Measurements from ENCODE around the gene LRP1B.
A peak's percentile ranks its signal among the peaks of the same experiment; 100 is the strongest.

Gene LRP1B

DNA sequence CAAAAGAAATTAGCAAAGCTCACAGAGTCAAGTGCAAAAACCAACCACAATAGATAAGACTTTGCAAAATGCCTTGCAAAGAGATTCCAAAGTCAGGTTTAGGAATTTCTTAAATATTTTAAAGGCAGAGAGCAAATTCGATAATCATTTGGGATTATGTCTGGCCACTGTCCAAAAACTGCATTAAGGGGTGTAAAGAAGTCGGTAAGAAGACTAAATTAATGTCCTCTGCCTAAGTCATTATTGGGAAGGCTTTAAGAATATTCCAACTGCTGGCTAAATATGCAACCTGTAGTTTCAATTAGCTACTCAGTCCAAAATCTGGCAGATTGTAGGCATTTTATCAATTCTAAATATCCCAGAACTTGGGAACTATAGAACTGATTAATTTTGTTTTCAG, 13.7 kb upstream of the LRP1B start:
- H3K9me3 ChIP-seq (ENCODE audit: low read length) = no peaks in the 10 kb centered on the region
- H4K20me1 ChIP-seq (ENCODE audit: insufficient read depth, low read length) = no peaks in the 10 kb centered on the region
- H3K36me3 ChIP-seq (ENCODE audit: insufficient read depth, low read length) = no peaks in the 10 kb centered on the region
- H3K79me2 ChIP-seq (ENCODE audit: insufficient read depth, low read length) = no peaks in the 10 kb centered on the region
- no peak overlapping the region for H3K4me3 ChIP-seq (ENCODE audit: low read depth, low read length, poor library complexity, severe bottlenecking)
- H3K4me2 ChIP-seq (ENCODE audit: low read length) = no peak overlapping the region
- TF ChIP-seq EZH2 (IDR thresholded peaks at IDR 0.05; ENCODE audit: borderline replicate concordance, low read length) = no peak
- TF ChIP-seq, protein P1, sequence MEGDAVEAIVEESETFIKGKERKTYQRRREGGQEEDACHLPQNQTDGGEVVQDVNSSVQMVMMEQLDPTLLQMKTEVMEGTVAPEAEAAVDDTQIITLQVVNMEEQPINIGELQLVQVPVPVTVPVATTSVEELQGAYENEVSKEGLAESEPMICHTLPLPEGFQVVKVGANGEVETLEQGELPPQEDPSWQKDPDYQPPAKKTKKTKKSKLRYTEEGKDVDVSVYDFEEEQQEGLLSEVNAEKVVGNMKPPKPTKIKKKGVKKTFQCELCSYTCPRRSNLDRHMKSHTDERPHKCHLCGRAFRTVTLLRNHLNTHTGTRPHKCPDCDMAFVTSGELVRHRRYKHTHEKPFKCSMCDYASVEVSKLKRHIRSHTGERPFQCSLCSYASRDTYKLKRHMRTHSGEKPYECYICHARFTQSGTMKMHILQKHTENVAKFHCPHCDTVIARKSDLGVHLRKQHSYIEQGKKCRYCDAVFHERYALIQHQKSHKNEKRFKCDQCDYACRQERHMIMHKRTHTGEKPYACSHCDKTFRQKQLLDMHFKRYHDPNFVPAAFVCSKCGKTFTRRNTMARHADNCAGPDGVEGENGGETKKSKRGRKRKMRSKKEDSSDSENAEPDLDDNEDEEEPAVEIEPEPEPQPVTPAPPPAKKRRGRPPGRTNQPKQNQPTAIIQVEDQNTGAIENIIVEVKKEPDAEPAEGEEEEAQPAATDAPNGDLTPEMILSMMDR (IDR thresholded peaks at IDR 0.05; ENCODE audit: low read length) = no peak
- H3K9ac ChIP-seq (ENCODE audit: low read length) = no peak overlapping the region
- H3K4me1 ChIP-seq (ENCODE audit: insufficient read depth, low read length, severe bottlenecking) = no peaks in the 10 kb centered on the region
- H3K27me3 ChIP-seq (ENCODE audit: insufficient read depth, low read length) = no peaks in the 10 kb centered on the region
- no peaks in the 10 kb centered on the region for H3F3A ChIP-seq (ENCODE audit: insufficient read depth, low read length)
- no peak overlapping the region for H3K27ac ChIP-seq (ENCODE audit: low read depth, low read length, poor library complexity, severe bottlenecking)
- no peak overlapping the region for H2AFZ ChIP-seq (ENCODE audit: low read length)
- no peaks in the 10 kb centered on the region for H3K9me2 ChIP-seq (ENCODE audit: low read depth, low read length)

DNA sequence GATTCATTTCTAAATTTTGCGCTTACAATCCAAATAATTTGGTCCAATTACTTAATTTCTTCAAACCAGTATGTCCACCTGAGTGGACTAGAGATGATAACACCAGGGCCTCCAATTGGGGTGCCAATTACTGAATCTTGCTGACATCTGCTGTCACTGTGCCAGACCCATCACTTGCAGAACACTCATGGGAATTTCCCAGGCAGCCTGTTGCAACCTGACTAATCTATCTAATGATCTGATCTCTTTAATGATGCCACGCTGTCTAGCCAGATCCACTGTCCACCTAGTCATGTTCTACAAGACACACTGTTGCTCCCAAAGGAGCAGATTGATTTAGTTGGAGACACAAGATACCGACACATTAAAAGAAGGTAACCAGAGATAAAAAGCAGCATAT, 11.8 kb upstream of the LRP1B start:
- no peaks in the 10 kb centered on the region for H4K20me1 ChIP-seq (ENCODE audit: insufficient read depth, low read length)

DNA sequence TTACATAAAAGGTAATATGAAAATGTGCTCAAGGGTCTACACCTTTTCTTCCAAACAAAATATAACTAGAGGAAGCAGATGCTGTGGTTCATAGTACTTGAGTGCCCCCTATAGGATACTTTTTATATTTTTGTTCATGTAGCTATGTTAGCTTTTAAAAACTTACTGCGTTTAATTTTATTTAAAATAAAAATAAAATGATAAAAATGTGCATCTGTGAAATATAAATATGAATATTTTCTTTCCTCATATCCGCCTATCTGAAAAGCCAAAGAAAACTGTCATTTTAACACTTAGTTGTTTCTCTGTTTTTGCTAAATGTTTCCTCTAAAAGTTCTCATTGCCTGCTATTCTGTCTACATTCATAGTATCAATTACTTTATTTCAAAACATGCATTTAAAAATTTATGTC, 9.6 kb upstream of the LRP1B start:
- Histone ChIP-seq H4K20me1 (ENCODE audit: insufficient read depth, low read length) (no peaks in the 10 kb centered on the region), H3K9me2 (ENCODE audit: low read depth, low read length) (no peaks in the 10 kb centered on the region), H3K27ac (ENCODE audit: low read depth, low read length, poor library complexity, severe bottlenecking) (no peak overlapping the region), H3K9ac (ENCODE audit: low read length) (no peak overlapping the region), H3K4me2 (ENCODE audit: low read length) (no peak overlapping the region), H2AFZ (ENCODE audit: low read length) (no peak overlapping the region), H3K9me3 (ENCODE audit: low read length) (no peaks in the 10 kb centered on the region), H3K79me2 (ENCODE audit: insufficient read depth, low read length) (no peaks in the 10 kb centered on the region), H3K36me3 (ENCODE audit: insufficient read depth, low read length) (no peaks in the 10 kb centered on the region), H3K4me3 (ENCODE audit: low read depth, low read length, poor library complexity, severe bottlenecking) (no peak overlapping the region), H3F3A (ENCODE audit: insufficient read depth, low read length) (no peaks in the 10 kb centered on the region), H3K4me1 (ENCODE audit: insufficient read depth, low read length, severe bottlenecking) (no peaks in the 10 kb centered on the region), H3K27me3 (ENCODE audit: insufficient read depth, low read length) (no peaks in the 10 kb centered on the region)
- no peak for TF ChIP-seq EZH2 (IDR thresholded peaks at IDR 0.05; ENCODE audit: borderline replicate concordance, low read length)
- TF ChIP-seq, protein P1 (IDR thresholded peaks at IDR 0.05; ENCODE audit: low read length) = peak; percentile 51

More for the DNA sequence above, 11.8 kb upstream of the LRP1B start:
- TF ChIP-seq, protein P1 (IDR thresholded peaks at IDR 0.05; ENCODE audit: low read length) = no peak
- TF ChIP-seq EZH2 (IDR thresholded peaks at IDR 0.05; ENCODE audit: borderline replicate concordance, low read length) = no peak
- no peak overlapping the region for H3K27ac ChIP-seq (ENCODE audit: low read depth, low read length, poor library complexity, severe bottlenecking)
- no peak overlapping the region for H3K9ac ChIP-seq (ENCODE audit: low read length)
- no peaks in the 10 kb centered on the region for H3F3A ChIP-seq (ENCODE audit: insufficient read depth, low read length)
- no peaks in the 10 kb centered on the region for H3K4me1 ChIP-seq (ENCODE audit: insufficient read depth, low read length, severe bottlenecking)
- no peak overlapping the region for H3K4me3 ChIP-seq (ENCODE audit: low read depth, low read length, poor library complexity, severe bottlenecking)
- H3K27me3 ChIP-seq (ENCODE audit: insufficient read depth, low read length) = no peaks in the 10 kb centered on the region
- H3K36me3 ChIP-seq (ENCODE audit: insufficient read depth, low read length) = no peaks in the 10 kb centered on the region
- H3K9me3 ChIP-seq (ENCODE audit: low read length) = no peaks in the 10 kb centered on the region
- H2AFZ ChIP-seq (ENCODE audit: low read length) = no peak overlapping the region
- no peaks in the 10 kb centered on the region for H3K9me2 ChIP-seq (ENCODE audit: low read depth, low read length)
- H3K4me2 ChIP-seq (ENCODE audit: low read length) = no peak overlapping the region
- no peaks in the 10 kb centered on the region for H3K79me2 ChIP-seq (ENCODE audit: insufficient read depth, low read length)
